IMR-90 (cell line): ENCODE measurements around the gene MGAT4A. TPM values are rescaled to one million over a fixed set of nuclear protein-coding genes. Genes with fewer than 3 reads are reported as not detected.

ENCODE experiments used
- ATAC-seq: fragments of 200-7000 bp; cut with Tn5 transposase; 2 replicates; pipeline ENCODE4 v1.9.1; 2020; ENCODE audit warnings: low read depth, mild to moderate bottlenecking, moderate library complexity
- BruUV-seq: library from RNA; stranded (reverse); fragments of 400-500 nt; replicated peaks from 2 replicates; lab custom pipeline; 2021; lab: Mats Ljungman, UMichigan
- CTCF ChIA-PET: fragments of 300-600 bp; formaldehyde crosslinking; extraction: SDS; loops from one replicate; lab custom pipeline; 2021; ENCODE audit warnings: antibody characterized with exemption; lab: Yijun Ruan, JAX
- POLR2A ChIA-PET: fragments of 300-600 bp; sonication (Branson Sonifier 250); formaldehyde crosslinking; loops from one replicate; lab custom pipeline; 2022; ENCODE audit warnings: antibody characterized with exemption; ENCODE audit not compliant: unreplicated experiment; lab: Charles Lee
- DNase-seq: peaks from one replicate; pipeline ENCODE4 v3.0.0; 2013
- H2AFZ ChIP-seq: replicated peaks from 2 replicates; pipeline ENCODE3; 2013; ENCODE audit warnings: low read length, mild to moderate bottlenecking; ENCODE audit not compliant: poor library complexity
- H2AK5ac ChIP-seq: 2 replicates; pipeline ENCODE4 v1.6.1; 2013; ENCODE audit warnings: low read depth, low read length, inconsistent platforms
- H2AK9ac ChIP-seq: replicated peaks from 2 replicates; pipeline ENCODE3; 2013; ENCODE audit warnings: mild to moderate bottlenecking, low read depth, low read length, moderate library complexity; ENCODE audit not compliant: poor library complexity
- H2BK120ac ChIP-seq: 2 replicates; pipeline ENCODE4 v1.6.1; 2013; ENCODE audit warnings: low read depth, low read length, inconsistent platforms
- H2BK15ac ChIP-seq: 3 replicates; pipeline ENCODE4 v1.6.1; 2013; ENCODE audit warnings: low read depth, low read length, inconsistent platforms
- H2BK20ac ChIP-seq: 2 replicates; pipeline ENCODE4 v1.6.1; 2013; ENCODE audit warnings: low read depth, mild to moderate bottlenecking, inconsistent platforms, low read length, moderate library complexity
- H2BK5ac ChIP-seq: 2 replicates; pipeline ENCODE4 v1.6.1; 2013; ENCODE audit warnings: mild to moderate bottlenecking, low read depth, low read length, inconsistent platforms; ENCODE audit not compliant: poor library complexity, severe bottlenecking
- H3K14ac ChIP-seq: replicated peaks from 2 replicates; pipeline ENCODE4 v1.6.1; 2013; ENCODE audit warnings: low read depth, low read length, inconsistent platforms
- H3K18ac ChIP-seq: 2 replicates; pipeline ENCODE4 v1.6.1; 2013; ENCODE audit warnings: low read depth, low read length, control low read depth
- H3K23ac ChIP-seq: 2 replicates; pipeline ENCODE4 v1.6.1; 2013; ENCODE audit warnings: low read depth, low read length, inconsistent platforms
- H3K27ac ChIP-seq: 2 replicates; pipeline ENCODE4 v1.5.1; 2013; ENCODE audit warnings: mild to moderate bottlenecking, control low read depth, low read length; ENCODE audit not compliant: insufficient read depth
- H3K27me3 ChIP-seq: 2 replicates; pipeline ENCODE4 v1.6.1; 2013; ENCODE audit warnings: low read length; ENCODE audit not compliant: control insufficient read depth, insufficient read depth
- H3K36me3 ChIP-seq: 2 replicates; pipeline ENCODE4 v1.6.1; 2013; ENCODE audit warnings: low read length, mixed read lengths; ENCODE audit not compliant: control insufficient read depth, insufficient read depth
- H3K4ac ChIP-seq: 2 replicates; pipeline ENCODE4 v1.6.1; 2013; ENCODE audit warnings: low read depth, low read length, inconsistent platforms
- H3K4me1 ChIP-seq: 2 replicates; pipeline ENCODE4 v1.6.1; 2013; ENCODE audit warnings: low read length, mixed read lengths; ENCODE audit not compliant: control insufficient read depth, insufficient read depth
- H3K4me2 ChIP-seq: 2 replicates; pipeline ENCODE4 v1.6.1; 2013; ENCODE audit warnings: low read depth, mild to moderate bottlenecking, control low read depth, low read length, moderate library complexity
- H3K4me3 ChIP-seq: 2 replicates; pipeline ENCODE4 v1.5.1; 2013; ENCODE audit warnings: low read depth, mild to moderate bottlenecking, control low read depth, low read length, moderate library complexity; ENCODE audit not compliant: insufficient read depth
- H3K56ac ChIP-seq: 2 replicates; pipeline ENCODE4 v1.6.1; 2013; ENCODE audit warnings: low read length, inconsistent platforms; ENCODE audit not compliant: insufficient read depth; ENCODE audit errors: extremely low read depth
- H3K79me1 ChIP-seq, 2 experiments: 2 replicates each; pipeline ENCODE4 v1.6.1; 2013; ENCODE audit warnings: low read length in 2 of 2, inconsistent platforms in 1 of 2, low read depth in 1 of 2
- H3K9ac ChIP-seq: 2 replicates; pipeline ENCODE4 v1.6.1; 2013; ENCODE audit warnings: low read depth, low read length, control low read depth
- H3K9me1 ChIP-seq: 2 replicates; pipeline ENCODE4 v1.6.1; 2013; ENCODE audit warnings: low read length, inconsistent platforms; ENCODE audit not compliant: insufficient read depth
- H3K9me3 ChIP-seq: 2 replicates; pipeline ENCODE4 v1.6.1; 2013; ENCODE audit warnings: low read length; ENCODE audit not compliant: control insufficient read depth, insufficient read depth
- H4K20me1 ChIP-seq: 2 replicates; pipeline ENCODE4 v1.6.1; 2013; ENCODE audit warnings: low read length, inconsistent platforms; ENCODE audit not compliant: insufficient read depth
- H4K5ac ChIP-seq: 2 replicates; pipeline ENCODE4 v1.6.1; 2013; ENCODE audit warnings: mild to moderate bottlenecking, low read depth, low read length, control low read depth
- H4K8ac ChIP-seq, 2 experiments: 2 replicates each; pipeline ENCODE4 v1.6.1; 2013; ENCODE audit warnings: low read depth in 2 of 2, low read length in 2 of 2, control low read depth in 1 of 2, inconsistent platforms in 1 of 2
- H4K91ac ChIP-seq: 2 replicates; pipeline ENCODE4 v1.6.1; 2013; ENCODE audit warnings: low read depth, low read length, inconsistent platforms; ENCODE audit not compliant: insufficient read depth
- CEBPB ChIP-seq: IDR thresholded peaks from 2 replicates; pipeline ENCODE4 v1.6.1; 2012; ENCODE audit warnings: low read depth, low read length, improper control_type of control experiment
- MAFK ChIP-seq: IDR thresholded peaks from 2 replicates; pipeline ENCODE4 v1.6.1; 2012; ENCODE audit warnings: low read depth, low read length, improper control_type of control experiment
- WGBS, 2 experiments: methylation state at CpG; one replicate each; pipeline versions ENCODE4 v1.1.5 to v1.1.7; 2013; ENCODE audit warnings: missing lambda C conversion rate in 2 of 2; ENCODE audit not compliant: insufficient read length in 1 of 2; ENCODE audit errors: extremely low coverage in 2 of 2; 5-methylcytosine and 5-hydroxymethylcytosine counted together
- dilution Hi-C: fragments of 300-500 bp; cut with HindIII; formaldehyde crosslinking; loops from one replicate; pipeline ENCODE4 v1.14.3; 2018; ENCODE audit warnings: low sequenced_read_pairs; ENCODE audit not compliant: unreplicated experiment
- in situ Hi-C: fragments of 300-500 bp; cut with MboI; formaldehyde crosslinking; loops from 3 replicates; pipeline ENCODE4 v1.14.3; 2019; ENCODE audit warnings: low sequenced_read_pairs, inconsistent platforms, mixed read lengths
- intact Hi-C: fragments of 100-400 bp; cut with micrococcal nuclease; formaldehyde crosslinking; loops from 2 replicates; pipeline ENCODE4 v1.10.0; 2022
- polyA plus RNA-seq, 3 experiments: library from polyadenylated mRNA; depleted of rRNA; stranded (reverse); fragments of >200 nt; gene quantifications; 2 replicates each; pipeline ENCODE4 v1.2.3, GENCODE V29; 2012; ENCODE audit warnings: low replicate concordance in 1 of 3
- total RNA-seq: library from RNA; depleted of rRNA; stranded (reverse); fragments of >200 nt; gene quantifications from 2 replicates; pipeline ENCODE4 v1.2.3, GENCODE V29; 2012

Gene MGAT4A
- total and polyA plus RNA-seq, 2 of the 4 experiments (the other 2 are of a cell fraction) = under 0.01 TPM; not detected in 1

DNA sequence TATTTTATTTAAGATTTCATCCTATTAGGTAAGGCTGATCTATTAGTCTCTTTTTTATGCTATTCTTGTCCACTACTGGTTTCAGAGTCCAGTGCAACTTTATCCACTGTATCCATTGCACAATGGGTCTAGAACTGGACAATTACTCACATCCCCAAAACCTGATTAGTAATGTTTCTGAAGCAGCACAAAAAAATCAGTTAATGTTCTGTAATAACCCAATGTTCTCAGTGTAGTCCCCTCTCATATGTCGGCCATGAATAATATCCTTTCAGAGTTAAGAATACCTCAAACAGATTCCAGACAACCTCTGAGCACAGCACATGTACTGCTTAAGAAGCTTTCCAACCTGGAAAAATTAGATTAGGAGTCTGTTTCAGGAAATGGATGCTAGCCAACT is 29.7 kb downstream of the MGAT4A start:
- H3K4me3 ChIP-seq = no peak overlapping the region
- H3K36me3 ChIP-seq = no peaks in the 10 kb centered on the region
- ChIA-PET CTCF (no interaction called here), POLR2A (no interaction called here)
- no peak overlapping the region for H4K5ac ChIP-seq
- H3K14ac ChIP-seq = no peak overlapping the region
- no peak overlapping the region for H2AK9ac ChIP-seq
- no peak overlapping the region for H3K4ac ChIP-seq
- no CpG with 5 or more reads among the region's 1 CpG for WGBS, 2 experiments
- in situ Hi-C loops (no loop called here), dilution Hi-C loops (no loop called here), intact Hi-C loops (no loop called here)
- H3K4me2 ChIP-seq = no peak overlapping the region
- no TSS peak for BruUV-seq
- no peaks in the 10 kb centered on the region for H4K20me1 ChIP-seq
- peak; percentile 33; the same call in 1 of the 2 replicates for TF ChIP-seq CEBPB
- no peak for TF ChIP-seq MAFK
- no peaks in the 10 kb centered on the region for H3K79me1 ChIP-seq
- H3K9me3 ChIP-seq = no peaks in the 10 kb centered on the region
- no peak overlapping the region for H3K18ac ChIP-seq
- no peak overlapping the region for H2AK5ac ChIP-seq
- no peak overlapping the region for H2BK5ac ChIP-seq
- H3K23ac ChIP-seq = no peak overlapping the region
- no peak overlapping the region for H2BK120ac ChIP-seq
- H3K9ac ChIP-seq = no peak overlapping the region
- H2AFZ ChIP-seq = no peak overlapping the region
- no peak overlapping the region for H2BK20ac ChIP-seq
- no peak overlapping the region for H2BK15ac ChIP-seq
- H3K27me3 ChIP-seq = 0 out of 2 replicates have a peak, but pooled peaks cover 3% of the 10 kb centered on the region
- no peak overlapping the region for H4K8ac ChIP-seq
- H4K91ac ChIP-seq = no peak overlapping the region
- ATAC-seq (no peak), DNase-seq (no peak)
- no peaks in the 10 kb centered on the region for H3K9me1 ChIP-seq
- no peak overlapping the region for H3K56ac ChIP-seq
- no peak overlapping the region for H3K27ac ChIP-seq
- no peaks in the 10 kb centered on the region for H3K4me1 ChIP-seq
